EH (cell line): Measurements from ENCODE around the gene NLRX1.
"Not testable (repeated sequence)": the region's sequence is repeated elsewhere in the genome, so short reads cannot be mapped to it uniquely, and the experiment has no call there.

Experiments used
- DNase-seq: peaks from one replicate; pipeline ENCODE4 v3.0.0-alpha.2; 2015; ENCODE audit warnings: low read depth

The NLRX1 gene

DNA sequence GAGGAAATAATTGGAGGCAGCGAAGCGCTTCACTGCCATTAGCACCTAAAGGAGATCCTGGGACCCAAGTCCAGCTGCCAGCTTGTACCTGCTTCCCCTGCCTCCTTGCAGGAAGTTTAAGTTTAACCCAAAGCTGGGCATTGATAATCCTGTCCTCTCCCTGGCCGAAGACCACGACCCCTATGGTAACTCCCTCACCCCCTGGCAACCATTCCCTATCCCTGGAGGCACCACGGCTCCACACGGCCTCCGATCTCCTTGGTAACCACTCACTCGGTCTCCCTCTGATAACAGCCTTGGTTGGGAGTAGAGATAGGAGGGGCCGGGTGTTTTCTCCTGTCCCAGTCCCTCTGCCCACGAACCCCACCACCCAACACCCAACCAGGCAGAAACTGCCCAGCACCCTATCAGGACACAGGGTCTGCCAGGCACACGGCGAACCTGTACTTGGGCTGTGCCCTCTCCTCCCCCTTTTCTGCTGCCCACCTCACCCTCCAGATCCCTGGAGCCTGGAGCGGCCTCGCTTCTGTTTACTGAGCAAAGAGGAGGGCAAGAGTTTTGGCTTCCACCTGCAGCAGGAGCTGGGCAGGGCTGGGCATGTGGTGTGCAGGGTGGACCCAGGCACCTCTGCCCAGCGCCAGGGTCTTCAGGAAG, 17.6 kb downstream of the NLRX1 start:
- no peak for DNase-seq

DNA sequence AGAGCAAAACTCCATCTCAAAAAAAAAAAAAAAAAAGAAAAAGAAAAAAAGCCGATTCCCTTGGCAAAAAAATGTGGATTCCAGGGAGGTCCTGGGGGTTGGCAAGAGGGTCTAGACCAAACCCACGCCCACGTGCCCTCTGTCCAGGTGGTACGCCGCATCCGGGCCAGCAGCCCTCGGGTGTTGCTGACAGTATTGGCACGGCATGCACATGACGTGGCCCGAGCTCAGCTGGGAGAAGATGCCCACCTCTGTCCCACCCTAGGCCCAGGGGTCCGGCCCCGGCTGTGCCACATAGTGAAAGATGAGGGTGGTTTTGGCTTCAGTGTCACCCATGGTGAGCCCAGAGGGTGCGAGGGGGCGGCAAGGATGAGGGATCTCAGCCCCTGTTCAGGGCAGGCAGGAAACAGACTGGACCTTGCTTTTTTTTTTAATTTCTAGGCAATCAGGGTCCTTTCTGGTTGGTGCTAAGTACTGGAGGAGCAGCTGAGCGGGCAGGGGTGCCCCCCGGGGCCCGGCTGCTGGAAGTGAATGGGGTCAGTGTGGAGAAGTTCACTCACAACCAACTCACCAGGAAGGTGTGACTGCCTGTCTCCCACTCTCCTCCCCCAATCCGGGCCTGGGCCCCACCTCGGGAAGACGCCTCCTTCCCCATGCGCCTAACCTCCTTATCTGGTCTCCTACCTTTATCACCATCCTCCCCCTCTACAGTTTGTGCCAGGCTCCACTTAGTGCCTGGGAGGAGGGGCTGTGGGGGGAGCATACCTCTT, 18.8 kb downstream of the NLRX1 start:
- no peak for DNase-seq

DNA sequence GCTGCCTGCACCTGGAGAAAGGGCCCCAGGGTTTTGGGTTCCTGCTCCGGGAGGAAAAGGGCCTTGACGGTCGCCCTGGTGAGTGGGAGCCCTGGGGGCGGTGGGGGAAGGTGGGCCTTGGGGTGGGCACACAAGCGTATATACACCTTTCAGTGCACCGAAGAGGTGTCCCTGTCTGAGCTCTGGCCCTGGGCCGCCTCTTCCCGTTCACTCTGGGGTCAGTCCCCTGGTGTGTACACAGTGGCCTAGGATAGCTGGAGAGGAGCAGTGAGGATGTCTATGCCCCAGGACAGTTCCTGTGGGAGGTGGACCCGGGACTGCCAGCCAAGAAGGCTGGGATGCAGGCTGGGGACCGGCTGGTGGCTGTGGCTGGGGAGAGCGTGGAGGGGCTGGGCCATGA, 19.5 kb downstream of the NLRX1 start:
- DNase-seq = no peak

DNA sequence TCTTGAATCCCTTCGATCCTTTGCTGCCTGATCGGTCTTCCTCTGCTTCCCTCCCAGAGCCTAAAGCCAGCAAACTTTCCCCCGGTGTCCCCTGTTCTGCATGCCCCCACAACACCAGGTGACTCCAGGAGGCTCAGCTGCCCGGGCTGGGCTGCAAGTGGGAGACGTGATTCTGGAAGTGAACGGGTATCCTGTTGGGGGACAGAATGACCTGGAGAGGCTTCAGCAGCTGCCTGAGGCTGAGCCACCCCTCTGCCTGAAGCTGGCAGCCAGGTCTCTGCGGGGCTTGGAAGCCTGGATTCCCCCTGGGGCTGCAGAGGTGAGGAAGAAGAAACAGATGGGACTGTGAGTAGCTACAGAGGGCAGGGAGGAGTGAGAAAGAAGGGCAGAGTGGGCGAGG, 20.4 kb downstream of the NLRX1 start:
- DNase-seq = no peak

DNA sequence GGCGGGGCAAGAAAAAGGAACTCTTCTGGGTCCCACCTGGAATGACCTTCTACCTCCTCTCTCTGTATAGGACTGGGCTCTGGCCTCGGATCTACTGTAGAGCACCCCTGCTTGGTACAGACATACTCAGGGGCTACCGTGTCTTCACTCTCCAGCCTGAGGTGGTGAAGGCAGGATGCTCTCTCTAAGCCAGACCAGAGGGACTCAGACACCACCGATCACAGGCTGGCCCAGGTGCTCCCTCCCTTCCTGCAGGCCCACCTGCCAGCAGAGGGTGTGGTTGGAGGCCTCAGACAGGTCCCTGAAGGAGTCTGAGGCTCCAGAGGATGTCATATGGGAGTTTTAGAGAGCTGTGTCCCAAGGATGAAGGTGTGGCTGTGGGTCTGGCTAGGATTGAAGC, 20.9 kb downstream of the NLRX1 start:
- DNase-seq = no peak

DNA sequence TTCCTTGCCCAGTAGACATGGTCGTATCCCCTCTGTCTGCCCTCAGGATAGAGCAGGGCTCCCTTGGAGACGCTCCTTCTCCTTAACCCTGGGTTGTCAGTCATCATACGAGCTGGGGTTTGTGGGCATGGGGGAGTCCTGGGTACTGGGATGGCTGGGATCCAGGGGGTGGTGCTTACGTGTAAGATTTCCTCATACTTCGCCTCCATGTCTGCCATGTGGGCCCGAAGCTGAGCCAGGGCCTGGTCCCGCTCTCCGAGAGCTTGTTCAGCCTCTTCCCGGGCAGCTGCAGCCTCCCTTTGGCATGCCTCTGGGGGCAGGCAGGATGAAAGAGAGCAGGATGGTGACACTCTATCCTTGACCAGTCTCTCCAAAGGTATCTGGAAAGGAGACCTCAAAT, 22.0 kb downstream of the NLRX1 start:
- DNase-seq = no peak

DNA sequence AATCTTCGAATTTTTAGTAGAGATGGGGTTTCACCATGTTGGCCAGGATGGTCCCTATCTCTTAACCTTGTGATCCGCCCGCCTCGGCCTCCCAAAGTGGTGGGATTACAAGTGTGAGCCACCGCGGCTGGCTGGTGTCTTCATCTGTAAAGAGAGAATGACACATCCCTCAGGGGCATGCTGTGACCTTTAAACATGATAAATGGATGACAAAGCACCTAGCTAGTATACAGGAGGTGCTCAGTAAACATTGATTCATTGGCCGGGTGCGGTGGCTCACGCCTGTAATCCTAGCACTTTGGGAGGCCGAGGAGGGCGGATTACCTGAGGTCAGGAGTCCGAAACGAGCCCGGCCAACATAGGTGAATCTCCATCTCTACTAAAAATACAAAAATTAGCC, 22.7 kb downstream of the NLRX1 start:
- DNase-seq = not testable (repeated sequence)

DNA sequence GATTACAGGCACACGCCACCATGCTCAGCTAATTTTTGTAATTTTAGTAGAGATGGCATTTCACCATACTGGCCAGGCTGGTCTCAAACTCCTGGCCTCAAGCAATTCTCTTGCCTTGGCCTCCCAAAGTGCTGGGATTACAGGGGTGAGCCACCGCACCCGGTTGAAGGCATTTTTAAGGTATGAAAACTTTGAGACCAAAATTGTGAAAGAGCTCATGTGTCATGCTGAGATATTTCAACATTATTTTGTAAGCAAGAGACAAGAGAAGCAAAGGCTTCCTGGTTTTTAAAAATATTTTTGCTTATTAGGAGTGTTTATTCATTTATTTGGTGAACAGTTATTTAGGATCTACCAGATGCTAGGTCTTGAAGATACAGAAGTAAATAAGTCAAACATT, 23.6 kb downstream of the NLRX1 start:
- no peak for DNase-seq

DNA sequence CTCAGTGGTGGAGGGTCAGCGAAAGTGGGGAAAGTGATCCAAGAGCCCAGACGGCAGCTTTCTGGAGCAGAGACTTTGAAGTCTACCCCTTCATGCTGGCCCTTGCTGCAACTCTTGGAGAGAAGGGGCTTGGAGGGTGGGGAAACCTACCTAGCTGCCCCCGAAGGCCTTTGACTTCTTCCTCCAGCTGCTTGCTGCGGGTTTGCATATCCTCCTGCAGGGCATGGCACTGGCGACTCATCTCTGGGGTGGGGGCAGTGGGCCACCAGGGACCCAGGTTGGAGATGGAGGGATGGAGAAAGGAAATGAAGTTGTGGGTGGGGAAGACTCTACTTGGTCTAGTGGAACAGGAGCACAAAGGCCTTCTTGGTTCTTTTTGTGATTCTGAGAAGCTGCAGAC, 24.5 kb downstream of the NLRX1 start:
- no peak for DNase-seq

DNA sequence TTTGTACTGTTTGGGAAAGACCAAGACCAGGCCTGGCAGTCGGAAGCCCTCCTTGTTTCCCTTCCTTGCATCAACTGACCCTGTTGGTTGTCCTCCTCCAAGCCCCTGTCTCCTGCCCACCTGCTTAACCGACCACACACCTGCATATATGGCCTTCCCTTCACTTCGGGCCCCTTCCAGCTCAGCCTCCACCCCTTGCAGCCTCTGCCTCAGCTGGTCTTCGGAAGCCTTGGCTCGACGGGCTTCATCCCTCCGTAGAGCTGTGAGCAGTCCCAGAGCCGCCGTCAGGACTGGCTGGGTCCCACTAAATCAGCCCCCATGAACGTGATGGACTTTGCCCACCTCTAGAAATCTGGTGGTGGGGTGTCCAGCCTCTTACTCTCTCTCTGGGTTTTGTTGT, 25.1 kb downstream of the NLRX1 start:
- DNase-seq = no peak

DNA sequence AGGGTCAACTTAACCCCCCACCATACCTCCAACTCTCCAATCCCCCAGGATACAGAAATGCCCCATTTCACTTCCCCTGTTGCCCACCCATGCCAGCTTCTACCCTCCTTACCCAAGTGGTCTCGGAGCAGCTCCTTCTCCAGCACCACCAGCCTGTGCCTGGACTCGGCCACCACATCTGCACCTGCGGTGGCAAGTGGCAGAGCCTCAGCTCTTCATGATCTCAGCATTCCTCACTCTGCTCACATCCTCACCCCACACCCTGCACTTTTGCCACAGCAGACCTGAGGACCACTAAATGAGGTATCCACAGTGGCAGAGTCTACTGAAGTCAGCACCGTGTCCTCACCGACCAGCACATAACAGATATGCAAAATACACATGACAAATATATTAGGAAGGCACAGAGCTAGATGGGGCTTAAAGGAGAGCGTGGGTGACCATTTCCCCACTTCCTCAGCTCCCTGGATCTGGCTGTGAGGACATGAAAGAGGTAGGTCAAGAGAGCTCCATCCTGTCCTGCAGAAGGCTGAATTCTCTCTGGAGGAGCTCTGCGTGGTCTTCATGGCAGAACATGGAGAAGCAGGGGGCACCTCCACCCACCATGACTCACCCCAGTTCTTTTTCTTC, 26.4 kb downstream of the NLRX1 start:
- DNase-seq = no peak

DNA sequence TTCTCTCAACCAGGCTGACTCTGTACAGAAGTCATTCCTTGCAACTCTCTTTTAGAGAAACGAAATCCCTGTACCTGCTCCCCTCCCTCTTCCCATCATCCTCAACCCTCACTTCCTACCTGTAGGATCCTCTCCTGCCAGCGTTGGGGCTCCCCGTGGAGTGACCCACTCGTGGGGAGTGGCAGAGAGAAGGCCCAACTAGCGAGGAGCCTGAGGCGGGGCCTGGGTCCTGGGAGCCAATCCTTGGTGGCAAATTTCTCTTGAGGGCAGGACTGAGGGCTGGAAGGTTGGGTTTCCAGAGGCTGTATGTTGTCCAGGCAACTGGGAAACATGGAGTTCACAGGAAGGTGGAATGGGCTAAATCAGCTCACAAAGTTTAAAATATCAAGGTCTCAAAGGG, 27.2 kb downstream of the NLRX1 start:
- peak; percentile 78 for DNase-seq

DNA sequence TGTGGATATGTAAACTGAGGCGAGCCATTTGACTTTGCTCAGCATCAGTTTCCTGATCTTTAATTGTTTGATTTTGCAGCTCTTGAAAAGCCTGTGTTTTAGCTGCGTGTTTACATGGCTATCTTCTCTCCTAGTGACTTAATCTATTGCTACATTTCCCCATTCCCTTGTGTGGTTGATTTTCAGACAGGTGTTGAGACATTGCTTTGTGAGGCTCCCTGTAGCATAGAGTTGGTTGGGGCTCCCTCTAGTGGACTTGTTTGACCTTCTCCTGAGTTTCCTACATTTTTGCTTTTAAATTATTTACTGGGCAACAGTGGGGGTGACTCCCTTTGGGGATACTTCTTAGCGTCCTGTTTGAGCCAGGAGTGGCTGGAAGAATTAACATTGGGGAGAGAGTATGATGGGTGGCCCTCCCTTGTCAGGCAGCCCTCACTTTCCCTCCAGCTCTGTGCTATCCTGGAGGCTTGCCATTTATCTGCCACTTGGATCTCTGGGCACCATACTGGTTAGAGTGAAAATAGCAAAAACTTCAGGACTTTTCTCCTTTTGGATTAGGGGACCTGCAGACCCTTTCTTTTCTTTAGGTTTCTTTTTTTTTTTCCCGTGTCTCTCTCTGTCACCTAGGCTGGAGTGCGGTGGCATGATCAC, 28.4 kb downstream of the NLRX1 start:
- DNase-seq = peak; percentile 80

DNA sequence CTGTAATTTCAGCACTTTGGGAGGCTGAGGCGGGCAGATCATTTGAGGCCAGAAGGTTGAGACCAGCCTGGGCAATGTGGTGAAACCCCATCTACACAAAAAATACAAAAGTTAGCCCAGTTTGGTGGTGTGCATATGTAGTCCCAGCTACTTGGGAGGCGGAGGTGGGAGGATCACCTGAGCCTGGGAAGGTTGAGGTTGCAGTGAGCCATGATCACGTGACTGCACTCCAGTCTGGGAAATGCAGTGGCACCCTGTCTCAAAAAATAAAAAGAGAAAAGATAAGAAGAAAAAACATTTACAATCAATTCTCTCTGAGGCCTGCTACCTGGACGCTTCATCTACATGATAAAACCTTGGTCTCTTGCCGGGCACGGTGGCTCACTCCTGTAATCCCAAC, 30.4 kb downstream of the NLRX1 start:
- DNase-seq = no peak

DNA sequence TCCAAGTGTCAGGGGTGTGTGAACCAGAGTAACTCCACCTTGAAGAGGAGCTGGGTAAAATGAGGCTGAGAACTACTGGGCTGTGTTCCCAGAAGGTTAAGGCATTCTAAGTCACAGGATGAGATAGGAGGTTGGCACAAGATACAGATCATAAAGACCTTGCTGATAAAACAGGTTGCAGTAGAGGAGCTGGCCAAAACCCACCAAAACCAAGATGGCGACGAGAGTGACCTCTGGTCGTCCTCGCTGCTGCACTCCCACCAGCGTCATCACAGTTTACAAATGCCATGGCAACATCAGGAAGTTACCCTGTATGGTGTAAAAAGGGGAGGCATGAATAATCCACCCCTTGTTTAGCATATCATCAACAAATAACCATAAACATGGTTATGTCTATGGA, 32.7 kb downstream of the NLRX1 start:
- DNase-seq = not testable (repeated sequence)

DNA sequence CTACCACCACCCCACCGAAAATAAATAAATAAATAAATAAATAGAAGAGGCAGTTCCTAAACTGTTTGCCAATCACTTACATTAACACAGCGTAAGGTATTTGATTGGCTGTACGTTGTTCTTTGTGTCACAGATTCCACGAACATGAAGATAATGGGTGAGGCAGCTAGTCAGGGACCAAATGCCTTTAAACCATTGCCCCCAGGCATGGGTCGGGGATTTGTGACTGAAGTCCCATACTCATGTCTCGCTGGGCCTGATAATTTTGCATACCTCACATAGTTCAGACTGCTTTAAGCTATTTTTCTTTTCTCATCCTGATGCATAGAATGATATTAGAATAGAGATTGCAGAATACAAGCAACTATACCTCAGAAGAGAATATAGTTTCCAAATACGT, 34.0 kb downstream of the NLRX1 start:
- DNase-seq = no peak

DNA sequence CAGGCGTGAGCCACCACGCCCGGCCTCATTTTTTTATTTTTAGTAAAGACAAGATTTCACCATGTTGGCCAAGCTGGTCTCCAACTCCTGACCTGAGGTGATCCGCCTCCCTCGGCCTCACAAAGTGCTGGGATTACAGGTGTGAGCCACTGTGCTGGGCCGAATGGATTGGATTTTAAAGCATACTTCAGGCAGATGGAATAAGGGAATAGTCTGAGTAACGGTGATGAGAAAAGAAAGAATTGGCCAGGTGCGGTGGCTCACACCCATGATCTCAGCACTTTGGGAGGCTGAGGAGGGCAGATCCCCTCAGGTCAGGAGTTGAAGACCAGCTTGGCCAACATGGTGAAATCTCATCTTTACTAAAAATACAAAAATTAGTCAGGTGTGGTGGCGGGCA, 35.5 kb downstream of the NLRX1 start:
- no peak for DNase-seq

DNA sequence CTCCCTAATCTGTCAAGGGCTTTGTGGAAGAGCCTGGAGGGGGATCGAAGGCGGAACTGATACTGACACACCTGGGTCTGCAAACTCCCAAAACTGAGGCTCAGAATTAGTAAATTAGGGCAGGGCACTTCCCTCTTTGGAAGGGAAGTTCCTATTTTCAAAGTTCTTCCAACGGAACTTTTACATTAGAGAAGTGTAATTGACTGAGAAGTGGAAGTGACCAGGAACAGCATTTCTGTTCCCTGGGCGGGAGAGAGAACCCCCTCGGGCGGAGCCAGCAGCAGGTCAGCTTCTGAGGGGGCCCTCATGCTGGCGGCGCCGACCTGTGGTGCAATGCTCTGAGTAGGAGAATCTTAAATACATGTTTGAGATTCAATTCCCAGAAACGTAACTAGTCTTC, 36.6 kb downstream of the NLRX1 start:
- no peak for DNase-seq

DNA sequence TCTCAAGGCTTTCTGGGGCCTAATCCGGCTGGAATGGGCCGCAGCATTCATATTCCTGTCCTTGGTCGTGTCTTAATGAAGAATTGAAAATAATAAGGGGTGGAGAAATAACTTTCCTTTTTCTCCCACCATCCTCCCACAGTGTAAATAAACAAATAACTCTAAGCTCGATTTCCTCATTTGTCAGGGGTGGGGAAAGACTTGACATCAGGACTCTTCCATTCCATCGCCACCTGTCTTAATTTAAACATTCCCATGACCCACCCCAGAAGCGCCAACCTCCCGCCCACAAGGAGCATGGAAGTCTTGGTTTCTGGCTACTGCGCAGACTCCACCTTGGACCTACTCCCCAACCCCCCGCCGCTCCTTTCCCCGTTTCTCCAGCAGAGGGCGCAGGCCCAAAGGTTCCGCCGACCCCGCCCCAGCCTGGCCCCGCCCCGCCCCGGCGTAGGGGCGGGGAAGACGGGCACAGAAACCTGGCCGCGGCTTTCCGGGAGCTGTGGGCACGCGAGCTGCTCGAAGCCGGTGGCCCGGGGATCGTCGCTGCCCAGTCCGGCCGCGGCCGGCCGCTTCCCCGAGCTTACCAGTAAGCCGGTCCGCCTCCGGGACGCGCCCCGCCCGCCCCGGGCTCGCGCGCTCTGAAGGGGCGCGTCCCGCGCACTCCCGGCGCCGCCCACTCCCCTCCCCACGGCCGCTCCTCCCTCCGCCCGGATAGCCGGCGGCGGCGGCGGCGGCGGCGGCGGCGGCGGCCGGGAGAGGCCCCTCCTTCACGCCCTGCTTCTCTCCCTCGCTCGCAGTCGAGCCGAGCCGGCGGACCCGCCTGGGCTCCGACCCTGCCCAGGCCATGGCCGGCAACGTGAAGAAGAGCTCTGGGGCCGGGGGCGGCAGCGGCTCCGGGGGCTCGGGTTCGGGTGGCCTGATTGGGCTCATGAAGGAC, 37.3 kb downstream of the NLRX1 start, which contains the start of gene CBL:
TSS of gene CBL (plus strand) at position 766 of the 937 bp plus-strand sequence. CDS start at position 845, 79 bp downstream.
- DNase-seq = peak; percentile 90

DNA sequence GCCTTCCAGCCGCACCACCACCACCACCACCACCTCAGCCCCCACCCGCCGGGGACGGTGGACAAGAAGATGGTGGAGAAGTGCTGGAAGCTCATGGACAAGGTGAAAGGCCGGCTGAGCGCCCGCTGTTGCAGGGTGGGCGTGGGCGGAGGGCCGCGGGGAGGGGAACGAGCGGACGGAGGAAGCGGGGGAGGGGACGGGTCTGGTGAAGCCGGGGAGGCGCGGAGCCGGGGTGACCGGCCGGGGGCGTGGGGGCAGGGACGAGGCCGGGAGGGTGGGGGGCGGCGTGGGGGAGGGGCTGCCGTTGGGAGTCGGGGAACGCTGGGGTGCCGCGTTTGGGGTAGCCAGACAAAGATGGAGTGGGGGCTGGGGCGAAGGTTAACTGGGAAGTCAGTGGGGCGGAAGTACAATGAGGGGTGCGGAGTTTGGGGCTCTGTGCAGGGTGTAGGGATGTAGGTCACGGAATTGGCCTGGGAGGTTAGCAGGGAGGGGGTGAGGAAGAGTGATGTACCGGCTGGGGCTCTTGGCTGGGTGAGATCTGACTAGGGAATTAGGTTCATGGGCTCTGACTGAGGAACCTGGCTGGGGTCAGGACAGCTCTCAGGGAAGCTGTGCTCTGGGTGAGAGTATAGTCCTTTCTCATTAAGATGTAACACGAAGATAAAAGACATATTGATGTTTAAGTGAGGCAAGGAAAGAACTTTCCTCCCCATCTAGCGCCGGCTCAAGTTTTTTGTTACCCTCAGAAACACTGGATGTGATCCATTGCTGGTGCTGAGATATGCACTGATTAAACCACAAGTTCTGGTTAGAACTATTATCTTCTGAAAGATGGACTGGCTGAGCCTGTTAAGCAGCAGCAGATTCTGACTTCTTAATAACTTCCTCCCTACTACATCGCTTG, 38.2 kb downstream of the NLRX1 start:
- DNase-seq = peak; percentile 44
